ENCODE results near the gene MTCH2.

DNA sequence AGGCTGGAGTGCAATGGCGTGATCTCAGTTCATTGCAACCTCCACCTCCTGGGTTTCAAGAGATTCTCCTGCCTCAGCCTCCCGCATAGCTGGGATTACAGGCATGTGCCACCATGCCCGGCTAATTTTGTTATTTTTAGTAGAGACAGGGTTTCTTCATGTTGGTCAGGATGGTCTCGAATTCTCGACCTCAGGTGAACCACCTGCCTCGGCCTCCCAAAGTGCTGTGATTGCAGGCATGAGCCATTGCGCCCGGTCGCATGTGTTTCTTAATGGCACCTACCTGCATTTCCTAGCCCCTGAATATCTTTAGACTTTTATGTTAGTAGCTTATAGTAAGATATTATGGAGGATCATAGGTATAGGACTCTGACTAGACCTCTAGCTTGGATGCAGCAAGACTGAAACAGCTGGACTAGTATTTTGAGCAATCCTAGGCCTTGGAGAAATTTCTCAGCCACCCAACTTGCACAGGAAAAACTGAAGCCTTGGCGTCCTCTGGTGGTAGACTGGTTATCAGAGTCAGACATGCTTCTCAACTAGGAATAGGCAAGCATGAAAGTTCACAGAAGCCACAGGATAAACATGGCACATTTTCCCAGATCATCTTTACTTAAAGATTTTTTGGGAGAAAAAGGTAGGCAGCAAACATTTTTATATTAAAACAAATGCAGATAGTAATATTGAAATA is 25.5 kb downstream of the MTCH2 start:
- TF ChIP-seq, protein P1, sequence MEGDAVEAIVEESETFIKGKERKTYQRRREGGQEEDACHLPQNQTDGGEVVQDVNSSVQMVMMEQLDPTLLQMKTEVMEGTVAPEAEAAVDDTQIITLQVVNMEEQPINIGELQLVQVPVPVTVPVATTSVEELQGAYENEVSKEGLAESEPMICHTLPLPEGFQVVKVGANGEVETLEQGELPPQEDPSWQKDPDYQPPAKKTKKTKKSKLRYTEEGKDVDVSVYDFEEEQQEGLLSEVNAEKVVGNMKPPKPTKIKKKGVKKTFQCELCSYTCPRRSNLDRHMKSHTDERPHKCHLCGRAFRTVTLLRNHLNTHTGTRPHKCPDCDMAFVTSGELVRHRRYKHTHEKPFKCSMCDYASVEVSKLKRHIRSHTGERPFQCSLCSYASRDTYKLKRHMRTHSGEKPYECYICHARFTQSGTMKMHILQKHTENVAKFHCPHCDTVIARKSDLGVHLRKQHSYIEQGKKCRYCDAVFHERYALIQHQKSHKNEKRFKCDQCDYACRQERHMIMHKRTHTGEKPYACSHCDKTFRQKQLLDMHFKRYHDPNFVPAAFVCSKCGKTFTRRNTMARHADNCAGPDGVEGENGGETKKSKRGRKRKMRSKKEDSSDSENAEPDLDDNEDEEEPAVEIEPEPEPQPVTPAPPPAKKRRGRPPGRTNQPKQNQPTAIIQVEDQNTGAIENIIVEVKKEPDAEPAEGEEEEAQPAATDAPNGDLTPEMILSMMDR (IDR thresholded peaks at IDR 0.05): peak; percentile 31
- no peak for TF ChIP-seq EZH2 (IDR thresholded peaks at IDR 0.05; ENCODE audit: borderline replicate concordance, insufficient read depth, low read depth, low read length, poor library complexity, severe bottlenecking)
